Neuron (in vitro differentiated cells): Measurements from ENCODE around the gene REV3L.

Experiments used
- H2AFZ ChIP-seq: one replicate; pipeline ENCODE4 v1.6.1; 2013; ENCODE audit warnings: low read depth, mild to moderate bottlenecking, inconsistent platforms, low read length, moderate library complexity
- H3K27me3 ChIP-seq: one replicate; pipeline ENCODE4 v1.6.1; 2013; ENCODE audit warnings: low read length; ENCODE audit not compliant: insufficient read depth
- H3K36me3 ChIP-seq: one replicate; pipeline ENCODE4 v1.6.1; 2013; ENCODE audit warnings: low read length; ENCODE audit not compliant: insufficient read depth
- H3K4me1 ChIP-seq: one replicate; pipeline ENCODE4 v1.6.1; 2013; ENCODE audit warnings: low read length; ENCODE audit not compliant: insufficient read depth
- H3K4me3 ChIP-seq: 2 replicates; pipeline ENCODE4 v1.5.1; 2013; ENCODE audit warnings: mild to moderate bottlenecking, low read length, moderate library complexity
- H3K9me3 ChIP-seq: one replicate; pipeline ENCODE4 v1.6.1; 2013; ENCODE audit warnings: low read length

The REV3L gene

GRCh38 chr6:111399626-111400025 is 83.4 kb downstream of the REV3L start:
- Histone ChIP-seq H2AFZ (no peak overlapping the region), H3K9me3 (peaks cover 3% of the 10 kb centered on the region), H3K4me3 (no peak overlapping the region), H3K4me1 (no peaks in the 10 kb centered on the region), H3K36me3 (peaks cover 45% of the 10 kb centered on the region), H3K27me3 (no peaks in the 10 kb centered on the region)

- no peak overlapping the region for H3K4me3 ChIP-seq
- no peaks in the 10 kb centered on the region for H3K27me3 ChIP-seq
- H2AFZ ChIP-seq = no peak overlapping the region
- H3K36me3 ChIP-seq = peaks cover 59% of the 10 kb centered on the region
- no peaks in the 10 kb centered on the region for H3K4me1 ChIP-seq
- peaks cover 3% of the 10 kb centered on the region for H3K9me3 ChIP-seq
Measured at GRCh38 chr6:111388681-111389080, 94.3 kb downstream of the REV3L start.

GRCh38 chr6:111382476-111383294 is 100.3 kb downstream of the REV3L start:
- Histone ChIP-seq H3K9me3 (peaks cover 3% of the 10 kb centered on the region), H2AFZ (no peak overlapping the region), H3K27me3 (no peaks in the 10 kb centered on the region), H3K4me3 (no peak overlapping the region), H3K36me3 (peaks cover 68% of the 10 kb centered on the region), H3K4me1 (no peaks in the 10 kb centered on the region)

- Histone ChIP-seq H3K9me3 (peaks cover 3% of the 10 kb centered on the region), H2AFZ (no peak overlapping the region), H3K4me1 (no peaks in the 10 kb centered on the region), H3K36me3 (peaks cover 67% of the 10 kb centered on the region), H3K4me3 (no peak overlapping the region), H3K27me3 (no peaks in the 10 kb centered on the region)
Measured at GRCh38 chr6:111381728-111382127, 101.3 kb downstream of the REV3L start.

DNA sequence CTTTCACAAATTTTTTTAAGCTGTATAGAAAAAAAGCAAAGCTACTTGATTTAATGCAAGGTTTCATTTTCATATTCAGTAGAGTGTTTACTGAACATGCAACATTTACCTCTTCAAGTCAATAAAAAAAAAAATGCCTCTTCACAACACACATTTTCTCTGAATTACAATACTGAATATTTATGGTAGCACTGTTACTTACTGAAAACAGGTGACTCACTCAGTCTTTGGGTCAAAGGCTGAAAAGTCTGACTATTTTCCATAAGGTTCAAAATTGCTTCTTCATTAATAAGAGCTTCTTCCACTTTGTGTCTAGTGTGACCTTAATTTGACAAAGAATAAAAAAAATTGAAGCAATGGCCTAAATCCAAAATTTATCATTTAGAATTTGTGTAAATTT is 101.9 kb downstream of the REV3L start:
- H3K36me3 ChIP-seq = peaks cover 67% of the 10 kb centered on the region
- no peak overlapping the region for H3K4me3 ChIP-seq
- H3K9me3 ChIP-seq = peaks cover 3% of the 10 kb centered on the region
- no peaks in the 10 kb centered on the region for H3K27me3 ChIP-seq
- no peak overlapping the region for H2AFZ ChIP-seq
- H3K4me1 ChIP-seq = no peaks in the 10 kb centered on the region

DNA sequence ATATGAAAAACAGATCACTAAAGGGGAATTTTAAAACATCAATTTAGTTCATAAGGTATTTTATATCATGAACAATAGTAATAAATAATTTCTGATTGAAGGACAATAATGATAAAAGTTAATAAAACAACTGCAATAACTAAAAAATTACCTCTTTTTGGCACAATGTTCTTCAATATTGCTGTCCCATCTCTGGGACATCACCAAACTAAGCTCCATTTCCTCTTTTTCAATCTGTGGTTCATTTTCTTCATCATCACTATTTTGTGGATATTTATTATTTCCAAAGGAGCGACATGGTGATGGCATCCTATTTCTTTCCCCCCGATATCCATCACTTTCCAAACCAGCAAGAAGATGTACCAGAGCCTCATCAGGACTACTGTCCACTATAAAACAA is 103.2 kb downstream of the REV3L start:
- Histone ChIP-seq H3K4me3 (no peak overlapping the region), H3K4me1 (no peaks in the 10 kb centered on the region), H3K27me3 (no peaks in the 10 kb centered on the region), H3K9me3 (peaks cover 3% of the 10 kb centered on the region), H2AFZ (no peak overlapping the region), H3K36me3 (peaks cover 76% of the 10 kb centered on the region)

GRCh38 chr6:111379302-111379701 is 103.7 kb downstream of the REV3L start:
- Histone ChIP-seq H3K27me3 (no peaks in the 10 kb centered on the region), H3K36me3 (peaks cover 76% of the 10 kb centered on the region), H3K9me3 (no peaks in the 10 kb centered on the region), H3K4me3 (no peak overlapping the region), H3K4me1 (no peaks in the 10 kb centered on the region), H2AFZ (no peak overlapping the region)

GRCh38 chr6:111377558-111378120 is 105.4 kb downstream of the REV3L start:
- Histone ChIP-seq H3K4me1 (no peaks in the 10 kb centered on the region), H3K27me3 (no peaks in the 10 kb centered on the region), H3K36me3 (peaks cover 79% of the 10 kb centered on the region), H2AFZ (no peak overlapping the region), H3K4me3 (no peak overlapping the region), H3K9me3 (no peaks in the 10 kb centered on the region)

DNA sequence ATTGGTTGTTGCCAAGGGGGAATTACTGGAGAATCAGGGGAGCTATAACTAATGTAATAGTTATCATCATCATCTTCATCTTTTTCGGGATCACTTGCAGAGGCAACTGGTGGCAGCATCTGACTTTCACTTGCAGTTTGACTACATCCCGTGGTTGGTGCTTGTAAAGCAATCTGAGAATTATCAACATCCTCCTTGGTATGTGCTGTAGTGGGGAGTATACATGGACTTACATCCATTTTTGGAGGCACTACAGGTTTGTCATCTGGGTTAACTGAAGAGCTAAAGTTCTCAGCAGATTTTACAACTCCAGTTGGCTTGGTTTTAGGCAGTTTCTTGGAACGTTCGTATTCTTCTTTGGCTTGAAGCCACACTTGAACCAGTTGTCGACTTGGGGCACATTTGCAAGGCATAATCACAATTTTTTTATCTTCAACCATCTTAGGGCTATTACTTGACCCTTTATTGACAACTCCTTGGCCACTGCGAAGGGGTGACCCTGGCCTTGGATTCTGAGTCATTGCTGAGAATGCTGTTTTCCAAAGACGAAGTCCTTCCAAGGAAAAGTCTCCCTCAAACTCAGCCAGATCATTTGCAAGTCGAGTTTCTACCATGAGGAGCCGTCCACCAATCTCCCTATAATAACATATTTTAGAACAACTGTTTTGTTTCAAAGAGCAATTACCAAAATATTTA is 115.5 kb downstream of the REV3L start:
- Histone ChIP-seq H3K27me3 (no peaks in the 10 kb centered on the region), H2AFZ (no peak overlapping the region), H3K4me3 (no peak overlapping the region), H3K36me3 (peaks cover 40% of the 10 kb centered on the region), H3K9me3 (no peaks in the 10 kb centered on the region), H3K4me1 (no peaks in the 10 kb centered on the region)

- Histone ChIP-seq H3K27me3 (no peaks in the 10 kb centered on the region), H3K9me3 (no peaks in the 10 kb centered on the region), H3K4me1 (no peaks in the 10 kb centered on the region), H2AFZ (no peak overlapping the region), H3K4me3 (no peak overlapping the region), H3K36me3 (peaks cover 24% of the 10 kb centered on the region)
Measured at GRCh38 chr6:111361648-111362047, 121.4 kb downstream of the REV3L start.

- H3K9me3 ChIP-seq = no peaks in the 10 kb centered on the region
- no peaks in the 10 kb centered on the region for H3K4me1 ChIP-seq
- no peaks in the 10 kb centered on the region for H3K27me3 ChIP-seq
- peaks cover 43% of the 10 kb centered on the region for H3K36me3 ChIP-seq
- H3K4me3 ChIP-seq = no peak overlapping the region
- no peak overlapping the region for H2AFZ ChIP-seq
Measured at GRCh38 chr6:111358454-111358853, 124.6 kb downstream of the REV3L start.

DNA sequence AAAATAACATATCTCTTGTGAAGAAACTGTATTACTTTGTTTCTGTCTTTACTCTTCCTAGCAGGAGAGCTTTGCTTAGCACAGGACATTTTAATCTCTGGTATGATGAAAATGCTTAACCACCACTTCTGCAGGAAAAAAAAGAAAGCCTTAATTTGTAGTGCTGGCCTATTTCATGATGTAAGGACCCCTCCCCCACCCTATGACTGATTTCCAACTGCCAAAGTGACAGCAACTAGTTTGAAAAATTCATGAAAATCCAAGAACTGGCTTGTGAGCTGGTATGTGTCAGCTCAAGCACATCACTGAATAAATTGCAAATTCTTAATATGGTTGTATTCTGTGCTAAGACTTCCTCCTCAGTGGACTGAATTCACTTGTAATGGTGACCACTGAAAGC is 125.3 kb downstream of the REV3L start:
- no peaks in the 10 kb centered on the region for H3K4me1 ChIP-seq
- H2AFZ ChIP-seq = no peak overlapping the region
- H3K9me3 ChIP-seq = no peaks in the 10 kb centered on the region
- H3K36me3 ChIP-seq = peaks cover 42% of the 10 kb centered on the region
- no peak overlapping the region for H3K4me3 ChIP-seq
- no peaks in the 10 kb centered on the region for H3K27me3 ChIP-seq

GRCh38 chr6:111356551-111356950 is 126.5 kb downstream of the REV3L start:
- no peak overlapping the region for H3K4me3 ChIP-seq
- no peak overlapping the region for H2AFZ ChIP-seq
- no peaks in the 10 kb centered on the region for H3K4me1 ChIP-seq
- no peaks in the 10 kb centered on the region for H3K9me3 ChIP-seq
- H3K36me3 ChIP-seq = peaks cover 53% of the 10 kb centered on the region
- H3K27me3 ChIP-seq = no peaks in the 10 kb centered on the region
